IMR-90 (cell line): ENCODE results near the gene SLC6A11. TPM values are rescaled to one million over a fixed set of nuclear protein-coding genes. Genes with fewer than 3 reads are reported as not detected.

Source experiments
- ATAC-seq: fragments of 200-7000 bp; cut with Tn5 transposase; 2 replicates; pipeline ENCODE4 v1.9.1; 2020; ENCODE audit warnings: low read depth, mild to moderate bottlenecking, moderate library complexity
- BruUV-seq: library from RNA; stranded (reverse); fragments of 400-500 nt; replicated peaks from 2 replicates; lab custom pipeline; 2021; lab: Mats Ljungman, UMichigan
- CTCF ChIA-PET: fragments of 300-600 bp; formaldehyde crosslinking; extraction: SDS; loops from one replicate; lab custom pipeline; 2021; ENCODE audit warnings: antibody characterized with exemption; lab: Yijun Ruan, JAX
- POLR2A ChIA-PET: fragments of 300-600 bp; sonication (Branson Sonifier 250); formaldehyde crosslinking; loops from one replicate; lab custom pipeline; 2022; ENCODE audit warnings: antibody characterized with exemption; ENCODE audit not compliant: unreplicated experiment; lab: Charles Lee
- DNase-seq: peaks from one replicate; pipeline ENCODE4 v3.0.0; 2013
- H2AFZ ChIP-seq: replicated peaks from 2 replicates; pipeline ENCODE3; 2013; ENCODE audit warnings: low read length, mild to moderate bottlenecking; ENCODE audit not compliant: poor library complexity
- H2AK5ac ChIP-seq: 2 replicates; pipeline ENCODE4 v1.6.1; 2013; ENCODE audit warnings: low read depth, low read length, inconsistent platforms
- H2AK9ac ChIP-seq: replicated peaks from 2 replicates; pipeline ENCODE3; 2013; ENCODE audit warnings: mild to moderate bottlenecking, low read depth, low read length, moderate library complexity; ENCODE audit not compliant: poor library complexity
- H2BK120ac ChIP-seq: 2 replicates; pipeline ENCODE4 v1.6.1; 2013; ENCODE audit warnings: low read depth, low read length, inconsistent platforms
- H2BK15ac ChIP-seq: 3 replicates; pipeline ENCODE4 v1.6.1; 2013; ENCODE audit warnings: low read depth, low read length, inconsistent platforms
- H2BK20ac ChIP-seq: 2 replicates; pipeline ENCODE4 v1.6.1; 2013; ENCODE audit warnings: low read depth, mild to moderate bottlenecking, inconsistent platforms, low read length, moderate library complexity
- H2BK5ac ChIP-seq: 2 replicates; pipeline ENCODE4 v1.6.1; 2013; ENCODE audit warnings: mild to moderate bottlenecking, low read depth, low read length, inconsistent platforms; ENCODE audit not compliant: poor library complexity, severe bottlenecking
- H3K14ac ChIP-seq: replicated peaks from 2 replicates; pipeline ENCODE4 v1.6.1; 2013; ENCODE audit warnings: low read depth, low read length, inconsistent platforms
- H3K18ac ChIP-seq: 2 replicates; pipeline ENCODE4 v1.6.1; 2013; ENCODE audit warnings: low read depth, low read length, control low read depth
- H3K23ac ChIP-seq: 2 replicates; pipeline ENCODE4 v1.6.1; 2013; ENCODE audit warnings: low read depth, low read length, inconsistent platforms
- H3K27ac ChIP-seq: 2 replicates; pipeline ENCODE4 v1.5.1; 2013; ENCODE audit warnings: mild to moderate bottlenecking, control low read depth, low read length; ENCODE audit not compliant: insufficient read depth
- H3K27me3 ChIP-seq: 2 replicates; pipeline ENCODE4 v1.6.1; 2013; ENCODE audit warnings: low read length; ENCODE audit not compliant: control insufficient read depth, insufficient read depth
- H3K36me3 ChIP-seq: 2 replicates; pipeline ENCODE4 v1.6.1; 2013; ENCODE audit warnings: low read length, mixed read lengths; ENCODE audit not compliant: control insufficient read depth, insufficient read depth
- H3K4ac ChIP-seq: 2 replicates; pipeline ENCODE4 v1.6.1; 2013; ENCODE audit warnings: low read depth, low read length, inconsistent platforms
- H3K4me1 ChIP-seq: 2 replicates; pipeline ENCODE4 v1.6.1; 2013; ENCODE audit warnings: low read length, mixed read lengths; ENCODE audit not compliant: control insufficient read depth, insufficient read depth
- H3K4me2 ChIP-seq: 2 replicates; pipeline ENCODE4 v1.6.1; 2013; ENCODE audit warnings: low read depth, mild to moderate bottlenecking, control low read depth, low read length, moderate library complexity
- H3K4me3 ChIP-seq: 2 replicates; pipeline ENCODE4 v1.5.1; 2013; ENCODE audit warnings: low read depth, mild to moderate bottlenecking, control low read depth, low read length, moderate library complexity; ENCODE audit not compliant: insufficient read depth
- H3K56ac ChIP-seq: 2 replicates; pipeline ENCODE4 v1.6.1; 2013; ENCODE audit warnings: low read length, inconsistent platforms; ENCODE audit not compliant: insufficient read depth; ENCODE audit errors: extremely low read depth
- H3K79me1 ChIP-seq, 2 experiments: 2 replicates each; pipeline ENCODE4 v1.6.1; 2013; ENCODE audit warnings: low read length in 2 of 2, inconsistent platforms in 1 of 2, low read depth in 1 of 2
- H3K9ac ChIP-seq: 2 replicates; pipeline ENCODE4 v1.6.1; 2013; ENCODE audit warnings: low read depth, low read length, control low read depth
- H3K9me1 ChIP-seq: 2 replicates; pipeline ENCODE4 v1.6.1; 2013; ENCODE audit warnings: low read length, inconsistent platforms; ENCODE audit not compliant: insufficient read depth
- H3K9me3 ChIP-seq: 2 replicates; pipeline ENCODE4 v1.6.1; 2013; ENCODE audit warnings: low read length; ENCODE audit not compliant: control insufficient read depth, insufficient read depth
- H4K20me1 ChIP-seq: 2 replicates; pipeline ENCODE4 v1.6.1; 2013; ENCODE audit warnings: low read length, inconsistent platforms; ENCODE audit not compliant: insufficient read depth
- H4K5ac ChIP-seq: 2 replicates; pipeline ENCODE4 v1.6.1; 2013; ENCODE audit warnings: mild to moderate bottlenecking, low read depth, low read length, control low read depth
- H4K8ac ChIP-seq, 2 experiments: 2 replicates each; pipeline ENCODE4 v1.6.1; 2013; ENCODE audit warnings: low read depth in 2 of 2, low read length in 2 of 2, control low read depth in 1 of 2, inconsistent platforms in 1 of 2
- H4K91ac ChIP-seq: 2 replicates; pipeline ENCODE4 v1.6.1; 2013; ENCODE audit warnings: low read depth, low read length, inconsistent platforms; ENCODE audit not compliant: insufficient read depth
- BHLHE40 ChIP-seq: fragments of 150-350 bp; IDR thresholded peaks from 2 replicates; pipeline ENCODE4 v1.6.1; 2016; ENCODE audit warnings: mild to moderate bottlenecking, low read depth, low read length
- CEBPB ChIP-seq: IDR thresholded peaks from 2 replicates; pipeline ENCODE4 v1.6.1; 2012; ENCODE audit warnings: low read depth, low read length, improper control_type of control experiment
- CHD1 ChIP-seq: IDR thresholded peaks from 2 replicates; pipeline ENCODE4 v1.6.1; 2012; ENCODE audit warnings: low read depth, low read length, improper control_type of control experiment
- ELK1 ChIP-seq: fragments of 150-350 bp; IDR thresholded peaks from 2 replicates; pipeline ENCODE4 v1.6.1; 2016; ENCODE audit warnings: low read depth, mild to moderate bottlenecking, low read length, moderate library complexity, borderline replicate concordance
- FOS ChIP-seq: fragments of 150-350 bp; IDR thresholded peaks from 2 replicates; pipeline ENCODE4 v1.6.1; 2016; ENCODE audit warnings: low read depth, low read length
- MAFK ChIP-seq: IDR thresholded peaks from 2 replicates; pipeline ENCODE4 v1.6.1; 2012; ENCODE audit warnings: low read depth, low read length, improper control_type of control experiment
- MXI1 ChIP-seq: IDR thresholded peaks from 2 replicates; pipeline ENCODE4 v1.6.1; 2012; ENCODE audit warnings: low read depth, mild to moderate bottlenecking, low read length, moderate library complexity, borderline replicate concordance
- NFE2L2 ChIP-seq: fragments of 150-350 bp; IDR thresholded peaks from 2 replicates; pipeline ENCODE4 v1.6.1; 2016; ENCODE audit warnings: low read depth, mild to moderate bottlenecking, low read length
- RAD21 ChIP-seq: IDR thresholded peaks from 2 replicates; pipeline ENCODE4 v1.6.1; 2012; ENCODE audit warnings: low read length, improper control_type of control experiment
- RFX5 ChIP-seq: IDR thresholded peaks from 2 replicates; pipeline ENCODE4 v1.8.0; 2012; ENCODE audit warnings: low read depth, mild to moderate bottlenecking, low read length, moderate library complexity
- WGBS, 2 experiments: methylation state at CpG; one replicate each; pipeline versions ENCODE4 v1.1.5 to v1.1.7; 2013; ENCODE audit warnings: missing lambda C conversion rate in 2 of 2; ENCODE audit not compliant: insufficient read length in 1 of 2; ENCODE audit errors: extremely low coverage in 2 of 2; 5-methylcytosine and 5-hydroxymethylcytosine counted together
- dilution Hi-C: fragments of 300-500 bp; cut with HindIII; formaldehyde crosslinking; loops from one replicate; pipeline ENCODE4 v1.14.3; 2018; ENCODE audit warnings: low sequenced_read_pairs; ENCODE audit not compliant: unreplicated experiment
- in situ Hi-C: fragments of 300-500 bp; cut with MboI; formaldehyde crosslinking; loops from 3 replicates; pipeline ENCODE4 v1.14.3; 2019; ENCODE audit warnings: low sequenced_read_pairs, inconsistent platforms, mixed read lengths
- intact Hi-C: fragments of 100-400 bp; cut with micrococcal nuclease; formaldehyde crosslinking; loops from 2 replicates; pipeline ENCODE4 v1.10.0; 2022
- polyA plus RNA-seq, 3 experiments: library from polyadenylated mRNA; depleted of rRNA; stranded (reverse); fragments of >200 nt; gene quantifications; 2 replicates each; pipeline ENCODE4 v1.2.3, GENCODE V29; 2012; ENCODE audit warnings: low replicate concordance in 1 of 3
- total RNA-seq: library from RNA; depleted of rRNA; stranded (reverse); fragments of >200 nt; gene quantifications from 2 replicates; pipeline ENCODE4 v1.2.3, GENCODE V29; 2012
- TF ChIP-seq, protein P1 (sequence below): fragments of 150-350 bp; IDR thresholded peaks from 2 replicates; pipeline ENCODE4 v1.6.1; 2017; ENCODE audit warnings: mild to moderate bottlenecking, antibody characterized with exemption, low read length, low read depth
- TF ChIP-seq, protein P2 (sequence below): conservative IDR thresholded peaks from 2 replicates; pipeline ENCODE4 v1.5.1; 2012; ENCODE audit warnings: mild to moderate bottlenecking, low read depth, low read length, improper control_type of control experiment

The SLC6A11 gene
- total and polyA plus RNA-seq, 2 of the 4 experiments (the other 2 are of a cell fraction): not detected

GRCh38 chr3:10917176-10917575 lies 101.1 kb downstream of the SLC6A11 start:
- no peak overlapping the region for H3K14ac ChIP-seq
- H3K27me3 ChIP-seq: peaks cover 9% of the 10 kb centered on the region
- no peak overlapping the region for H3K9ac ChIP-seq
- H3K79me1 ChIP-seq: no peaks in the 10 kb centered on the region
- H3K4me3 ChIP-seq: no peak overlapping the region
- no peak overlapping the region for H2AK5ac ChIP-seq
- H2AFZ ChIP-seq: no peak overlapping the region
- ATAC-seq (no peak), DNase-seq (no peak)
- no peaks in the 10 kb centered on the region for H3K9me1 ChIP-seq
- H2BK120ac ChIP-seq: no peak overlapping the region
- H4K8ac ChIP-seq: no peak overlapping the region
- no peak overlapping the region for H4K91ac ChIP-seq
- no peaks in the 10 kb centered on the region for H3K36me3 ChIP-seq
- dilution Hi-C loops: no loop called here
- no peak overlapping the region for H3K4me2 ChIP-seq
- H3K27ac ChIP-seq: no peak overlapping the region
- no TSS peak for BruUV-seq
- intact Hi-C loops: no loop called here
- no peaks in the 10 kb centered on the region for H3K9me3 ChIP-seq
- H3K4me1 ChIP-seq: no peaks in the 10 kb centered on the region
- no peak overlapping the region for H2BK5ac ChIP-seq
- TF ChIP-seq CEBPB (no peak), ELK1 (no peak), RAD21 (no peak), MXI1 (no peak), CHD1 (no peak), MAFK (no peak), BHLHE40 (no peak), RFX5 (no peak), FOS (no peak), NFE2L2 (no peak)
- TF ChIP-seq, protein P1, sequence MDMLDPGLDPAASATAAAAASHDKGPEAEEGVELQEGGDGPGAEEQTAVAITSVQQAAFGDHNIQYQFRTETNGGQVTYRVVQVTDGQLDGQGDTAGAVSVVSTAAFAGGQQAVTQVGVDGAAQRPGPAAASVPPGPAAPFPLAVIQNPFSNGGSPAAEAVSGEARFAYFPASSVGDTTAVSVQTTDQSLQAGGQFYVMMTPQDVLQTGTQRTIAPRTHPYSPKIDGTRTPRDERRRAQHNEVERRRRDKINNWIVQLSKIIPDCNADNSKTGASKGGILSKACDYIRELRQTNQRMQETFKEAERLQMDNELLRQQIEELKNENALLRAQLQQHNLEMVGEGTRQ: no peak
- TF ChIP-seq, protein P2, sequence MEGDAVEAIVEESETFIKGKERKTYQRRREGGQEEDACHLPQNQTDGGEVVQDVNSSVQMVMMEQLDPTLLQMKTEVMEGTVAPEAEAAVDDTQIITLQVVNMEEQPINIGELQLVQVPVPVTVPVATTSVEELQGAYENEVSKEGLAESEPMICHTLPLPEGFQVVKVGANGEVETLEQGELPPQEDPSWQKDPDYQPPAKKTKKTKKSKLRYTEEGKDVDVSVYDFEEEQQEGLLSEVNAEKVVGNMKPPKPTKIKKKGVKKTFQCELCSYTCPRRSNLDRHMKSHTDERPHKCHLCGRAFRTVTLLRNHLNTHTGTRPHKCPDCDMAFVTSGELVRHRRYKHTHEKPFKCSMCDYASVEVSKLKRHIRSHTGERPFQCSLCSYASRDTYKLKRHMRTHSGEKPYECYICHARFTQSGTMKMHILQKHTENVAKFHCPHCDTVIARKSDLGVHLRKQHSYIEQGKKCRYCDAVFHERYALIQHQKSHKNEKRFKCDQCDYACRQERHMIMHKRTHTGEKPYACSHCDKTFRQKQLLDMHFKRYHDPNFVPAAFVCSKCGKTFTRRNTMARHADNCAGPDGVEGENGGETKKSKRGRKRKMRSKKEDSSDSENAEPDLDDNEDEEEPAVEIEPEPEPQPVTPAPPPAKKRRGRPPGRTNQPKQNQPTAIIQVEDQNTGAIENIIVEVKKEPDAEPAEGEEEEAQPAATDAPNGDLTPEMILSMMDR: no peak
- no peak overlapping the region for H4K5ac ChIP-seq
- H4K20me1 ChIP-seq: no peaks in the 10 kb centered on the region
- no peak overlapping the region for H2BK15ac ChIP-seq
- no peak overlapping the region for H3K23ac ChIP-seq
- H2BK20ac ChIP-seq: no peak overlapping the region
- H2AK9ac ChIP-seq: no peak overlapping the region
- no peak overlapping the region for H3K4ac ChIP-seq
- CTCF ChIA-PET: no interaction called here
- POLR2A ChIA-PET: no interaction called here
- no peak overlapping the region for H3K18ac ChIP-seq
- no CpG with 5 or more reads among the region's 3 CpGs for WGBS, 2 experiments
- in situ Hi-C loops: no loop called here
- no peak overlapping the region for H3K56ac ChIP-seq
